CD14-positive monocyte (primary cell): Measurements from ENCODE around the gene ACOT7. TPM values are rescaled to one million over a fixed set of nuclear protein-coding genes. Genes with fewer than 3 reads are reported as not detected.
A peak's percentile ranks its signal among the peaks of the same experiment; 100 is the strongest.

Experiments
- DNase-seq, 3 donors: peaks; one replicate each; pipeline ENCODE4 v3.0.0-alpha.2; 2011 to 2022
- H2AFZ ChIP-seq: 2 replicates; pipeline ENCODE4 v1.6.0; 2012; ENCODE audit warnings: mild to moderate bottlenecking, low read depth, low read length, inconsistent platforms; ENCODE audit not compliant: insufficient read depth, poor library complexity, severe bottlenecking
- H3K27ac ChIP-seq, 2 donors: 1 replicate in 1 of 2; 2 replicates in 1 of 2; pipeline ENCODE4 v1.5.1; 2012 to 2013; ENCODE audit warnings: low read length in 2 of 2, control low read depth in 1 of 2, inconsistent platforms in 1 of 2, low read depth in 1 of 2, mild to moderate bottlenecking in 1 of 2
- H3K27me3 ChIP-seq, 2 donors: one replicate each; pipeline versions ENCODE4 v1.6.0 to v1.6.1; 2011 to 2013; ENCODE audit warnings: low read length in 2 of 2; ENCODE audit not compliant: control insufficient read depth in 2 of 2, insufficient read depth in 2 of 2
- H3K36me3 ChIP-seq, 2 donors: replicated peaks in 1 of 2; 1 replicate in 1 of 2; 2 replicates in 1 of 2; pipeline versions ENCODE4 v1.5.1 to v1.6.1; 2012 to 2013; ENCODE audit warnings: low read length in 2 of 2, control low read depth in 1 of 2, inconsistent platforms in 1 of 2, mild to moderate bottlenecking in 1 of 2; ENCODE audit not compliant: insufficient read depth in 2 of 2, control insufficient read depth in 1 of 2
- H3K4me1 ChIP-seq, 2 donors: 1 replicate in 1 of 2; 2 replicates in 1 of 2; pipeline versions ENCODE4 v1.5.1 to v1.6.1; 2012 to 2013; ENCODE audit warnings: low read length in 2 of 2, control low read depth in 1 of 2, inconsistent platforms in 1 of 2, mild to moderate bottlenecking in 1 of 2, moderate library complexity in 1 of 2; ENCODE audit not compliant: insufficient read depth in 2 of 2, control insufficient read depth in 1 of 2
- H3K4me2 ChIP-seq: replicated peaks from 2 replicates; pipeline ENCODE3; 2012; ENCODE audit warnings: low read length, moderate library complexity, mild to moderate bottlenecking; ENCODE audit not compliant: poor library complexity, severe bottlenecking; ENCODE audit errors: extremely low read depth
- H3K4me3 ChIP-seq, 3 experiments: fragments of 200-600 bp in 1 of 3; sonication (generic) in 1 of 3; replicated peaks in 1 of 3; 1 replicate in 2 of 3; 2 replicates in 1 of 3; pipeline ENCODE4 v1.5.1; 2011 to 2013; ENCODE audit warnings: low read length in 3 of 3, mild to moderate bottlenecking in 3 of 3, control low read depth in 2 of 3, low read depth in 2 of 3, inconsistent platforms in 1 of 3, moderate library complexity in 1 of 3
- H3K79me2 ChIP-seq: 2 replicates; pipeline ENCODE4 v1.6.0; 2012; ENCODE audit warnings: mild to moderate bottlenecking, control low read depth, inconsistent platforms, low read length, moderate library complexity; ENCODE audit not compliant: insufficient read depth
- H3K9ac ChIP-seq: 2 replicates; pipeline ENCODE4 v1.6.0; 2017; ENCODE audit warnings: low read length, mild to moderate bottlenecking; ENCODE audit not compliant: insufficient read depth, poor library complexity, severe bottlenecking
- H3K9me3 ChIP-seq, 2 donors: replicated peaks in 1 of 2; 1 replicate in 1 of 2; 2 replicates in 1 of 2; pipeline versions ENCODE4 v1.5.1 to v1.6.1; 2012 to 2013; ENCODE audit warnings: low read length in 2 of 2, control low read depth in 1 of 2; ENCODE audit not compliant: control insufficient read depth in 1 of 2, insufficient read depth in 1 of 2
- H4K20me1 ChIP-seq: 2 replicates; pipeline ENCODE4 v1.6.0; 2012; ENCODE audit warnings: mild to moderate bottlenecking, low read length, control low read depth, moderate library complexity; ENCODE audit not compliant: insufficient read depth
- H3K27ac Mint-ChIP-seq, 7 donors: one replicate each; pipeline ENCODE4 v1.8.0; 2020; ENCODE audit warnings: mild to moderate bottlenecking in 7 of 7, mixed read lengths in 7 of 7, moderate library complexity in 6 of 7, inconsistent platforms in 2 of 7
- H3K27me3 Mint-ChIP-seq, 3 donors: one replicate each; pipeline ENCODE4 v1.8.0; 2021 to 2022; ENCODE audit warnings: low read depth in 3 of 3, mild to moderate bottlenecking in 3 of 3, mixed read lengths in 3 of 3, moderate library complexity in 3 of 3, inconsistent platforms in 1 of 3
- H3K36me3 Mint-ChIP-seq, 2 donors: one replicate each; pipeline ENCODE4 v1.8.0; 2020; ENCODE audit warnings: mixed read lengths in 2 of 2, inconsistent platforms in 1 of 2, mild to moderate bottlenecking in 1 of 2
- H3K4me1 Mint-ChIP-seq: one replicate; pipeline ENCODE4 v1.8.0; 2020; ENCODE audit warnings: mild to moderate bottlenecking, mixed read lengths
- H3K4me3 Mint-ChIP-seq, 2 donors: one replicate each; pipeline ENCODE4 v1.8.0; 2020; ENCODE audit warnings: mild to moderate bottlenecking in 2 of 2, mixed read lengths in 2 of 2, moderate library complexity in 1 of 2
- H3K9me3 Mint-ChIP-seq, 7 donors: one replicate each; pipeline ENCODE4 v1.8.0; 2020 to 2022; ENCODE audit warnings: mixed read lengths in 7 of 7, mild to moderate bottlenecking in 6 of 7, moderate library complexity in 6 of 7, inconsistent platforms in 2 of 7
- CTCF ChIP-seq: fragments of 200-600 bp; IDR thresholded peaks from one replicate; pipeline ENCODE4 v1.8.0; 2022; ENCODE audit warnings: antibody characterized with exemption, mild to moderate bottlenecking
- WGBS: methylation state at CpG from one replicate; pipeline ENCODE4 v1.1.5; 2013; ENCODE audit warnings: missing lambda C conversion rate; ENCODE audit not compliant: insufficient coverage; 5-methylcytosine and 5-hydroxymethylcytosine counted together
- intact Hi-C, 2 donors: fragments of 100-400 bp; cut with micrococcal nuclease; formaldehyde crosslinking; loops; one replicate each; pipeline versions ENCODE4 v1.15.0 to v1.15.1; 2023
- polyA plus RNA-seq, 3 donors: library from polyadenylated mRNA; depleted of rRNA in 1 of 3; unstranded in 2 of 3; stranded (reverse) in 1 of 3; fragments of 300-500 nt in 2 of 3; fragments of >200 nt in 1 of 3; fragmentation: Illumina TruSeq in 2 of 3; gene quantifications; 1 replicate in 2 of 3; 2 replicates in 1 of 3; pipeline ENCODE4 v1.2.3, GENCODE V29; 2012 to 2021

ACOT7 gene
- polyA plus RNA-seq, 3 donors = 0.63 to 4.3 (median 1.4) TPM

- no peak overlapping the region for H3K9ac ChIP-seq
- H3K79me2 ChIP-seq = no peaks in the 10 kb centered on the region
- peaks cover 0 to 4% (median 0%) of the 10 kb centered on the region in 7 donors for H3K9me3 Mint-ChIP-seq
- no peaks in the 10 kb centered on the region for H3K36me3 ChIP-seq
- intact Hi-C loops = loop anchor here (5.0 to 10.0 kb wide), 6 partner anchors 92 to 227 kb away; no protein-coding TSS in a partner anchor
- TF ChIP-seq CTCF = no peak
- DNase-seq = no peak
- peak overlapping the region in 1 of 2 donors; percentile 79 for H3K4me3 Mint-ChIP-seq
- H3K27ac ChIP-seq = no peak overlapping the region
- no peak overlapping the region for H3K4me3 ChIP-seq
- H2AFZ ChIP-seq = no peak overlapping the region
- H4K20me1 ChIP-seq = peaks cover 9% of the 10 kb centered on the region
- H3K27ac Mint-ChIP-seq = no peak overlapping the region
- H3K27me3 Mint-ChIP-seq = peaks cover 48 to 65% (median 58%) of the 10 kb centered on the region in 3 donors
- H3K4me2 ChIP-seq = no peak overlapping the region
- peaks cover 4% of the 10 kb centered on the region for H3K4me1 Mint-ChIP-seq
- peaks cover 2 to 51% of the 10 kb centered on the region in 2 donors for H3K27me3 ChIP-seq
- peaks cover 0 to 16% of the 10 kb centered on the region in 2 donors for H3K4me1 ChIP-seq
- WGBS = 16% methylated on average over 64 of the region's 71 CpGs
- H3K9me3 ChIP-seq = peaks cover 0 to 5% of the 10 kb centered on the region in 2 donors
- peaks cover 0 to 2% of the 10 kb centered on the region in 2 donors for H3K36me3 Mint-ChIP-seq
Measured at GRCh38 chr1:6249739-6250689, 143.6 kb downstream of the ACOT7 start.

GRCh38 chr1:6248932-6249738 lies 144.4 kb downstream of the ACOT7 start:
- H3K9ac ChIP-seq = no peak overlapping the region
- H3K79me2 ChIP-seq = no peaks in the 10 kb centered on the region
- H3K36me3 Mint-ChIP-seq = peaks cover 0 to 2% of the 10 kb centered on the region in 2 donors
- no peaks in the 10 kb centered on the region for H3K36me3 ChIP-seq
- no peak overlapping the region for H3K4me2 ChIP-seq
- peaks cover 4% of the 10 kb centered on the region for H3K4me1 Mint-ChIP-seq
- H3K4me3 Mint-ChIP-seq = peak overlapping the region in 1 of 2 donors; percentile 70
- no peak overlapping the region for H3K27ac ChIP-seq
- no peak for DNase-seq
- H3K4me1 ChIP-seq = peaks cover 0 to 16% of the 10 kb centered on the region in 2 donors
- H3K9me3 Mint-ChIP-seq = peaks cover 0 to 5% (median 3%) of the 10 kb centered on the region in 7 donors
- WGBS = 7% methylated on average over 94 of the region's 96 CpGs
- peaks cover 0 to 5% of the 10 kb centered on the region in 2 donors for H3K9me3 ChIP-seq
- peaks cover 55 to 74% (median 67%) of the 10 kb centered on the region in 3 donors for H3K27me3 Mint-ChIP-seq
- no peak overlapping the region for H3K4me3 ChIP-seq
- no peak overlapping the region for H2AFZ ChIP-seq
- peaks cover 9% of the 10 kb centered on the region for H4K20me1 ChIP-seq
- intact Hi-C loops = loop anchor here (5.0 to 10.0 kb wide), 6 partner anchors 93 to 228 kb away; no protein-coding TSS in a partner anchor
- peaks cover 7 to 58% of the 10 kb centered on the region in 2 donors for H3K27me3 ChIP-seq
- no peak for TF ChIP-seq CTCF
- H3K27ac Mint-ChIP-seq = no peak overlapping the region
